ENCODE measurements around the gene SWT1.

- TF ChIP-seq TAF1 (IDR thresholded peaks at IDR 0.05; ENCODE audit: borderline replicate concordance, insufficient read depth, low read length) (no peak), POLR2AphosphoS5 (IDR thresholded peaks at IDR 0.05; ENCODE audit: low read depth, low read length) (no peak), REST (IDR thresholded peaks at IDR 0.05; ENCODE audit: insufficient read depth in 1 of 2, low read depth in 2 of 2, low read length in 2 of 2) (no peak), SIN3A (IDR thresholded peaks at IDR 0.05; ENCODE audit: borderline replicate concordance, insufficient read depth, low read length) (no peak)
Observed at GRCh38 chr1:185312361-185313138, 155.6 kb downstream of the SWT1 start.

Data from PFSK-1 (cell line).